GM19025 (cell line): ENCODE measurements around the gene TBC1D2.

Experiments
- ATAC-seq: cut with Tn5 transposase; IDR thresholded peaks from one replicate; pipeline ENCODE4 v1.9.1; 2021; ENCODE audit warnings: mild to moderate bottlenecking, low read depth, moderate library complexity; ENCODE audit not compliant: unreplicated experiment

Gene TBC1D2

DNA sequence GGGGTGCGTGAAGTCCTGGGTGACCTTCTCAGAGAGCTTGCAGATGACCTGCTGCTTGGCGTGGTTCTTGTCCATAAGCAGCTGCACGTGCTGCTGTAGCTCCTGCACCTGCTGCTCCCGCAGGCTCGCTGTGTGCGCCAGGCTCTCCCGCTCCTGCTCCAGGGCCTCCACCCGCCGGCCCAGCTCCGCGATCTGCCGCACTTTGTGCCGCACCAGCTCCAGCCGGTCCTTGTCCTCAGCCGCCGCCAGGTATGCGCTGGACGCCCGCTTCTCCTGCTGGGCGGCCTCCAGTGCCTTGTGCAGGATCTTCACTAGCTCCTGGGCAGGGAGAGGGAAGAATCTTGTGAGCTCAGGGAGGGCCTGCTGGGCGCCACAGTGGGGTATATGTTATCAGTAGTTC is 34.5 kb downstream of the TBC1D2 start:
- no peak for ATAC-seq

DNA sequence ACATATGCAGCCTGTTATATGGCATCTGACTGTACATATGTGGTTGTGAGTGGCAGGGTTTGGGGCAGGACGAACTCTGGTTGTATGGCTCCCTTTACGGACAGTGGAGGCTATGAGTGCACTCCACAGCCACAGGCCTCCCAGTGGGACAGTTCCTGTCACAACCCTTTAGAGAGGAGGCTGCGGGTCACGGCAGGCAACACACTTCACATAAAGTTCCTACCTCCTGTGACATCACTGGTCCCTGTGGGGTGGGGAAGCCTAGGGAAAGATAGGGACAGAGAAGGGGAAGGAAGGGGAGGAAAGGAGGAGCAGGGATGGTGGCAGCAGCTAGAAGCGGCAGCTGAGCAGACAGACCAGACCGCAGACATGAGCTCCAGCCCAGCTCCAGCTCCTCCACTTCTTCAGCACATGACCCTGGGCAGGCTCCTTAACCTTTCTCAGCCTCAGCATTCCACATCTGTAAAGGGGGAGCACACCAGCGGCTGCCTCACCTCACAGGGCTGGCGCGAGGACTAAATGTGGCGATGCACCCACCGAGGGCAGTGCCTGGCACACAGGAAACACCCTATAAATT is 35.6 kb downstream of the TBC1D2 start:
- ATAC-seq = no peak

DNA sequence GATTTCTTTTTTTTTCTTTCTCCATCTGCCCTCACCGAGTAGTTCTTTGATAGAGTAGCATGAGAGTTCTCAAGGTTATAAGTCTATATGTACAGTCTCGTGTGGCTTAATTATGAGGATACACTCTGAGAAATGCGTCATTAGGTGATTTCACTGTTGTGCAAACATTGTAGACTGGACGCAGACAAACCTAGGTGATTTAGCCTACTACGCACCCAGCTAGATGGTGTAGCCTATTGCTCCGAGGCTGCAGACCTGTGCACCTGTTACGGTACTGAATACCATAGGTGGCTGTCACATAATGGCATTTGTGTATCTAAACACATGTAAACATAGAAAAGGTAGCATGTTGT is 36.1 kb downstream of the TBC1D2 start:
- no peak for ATAC-seq

DNA sequence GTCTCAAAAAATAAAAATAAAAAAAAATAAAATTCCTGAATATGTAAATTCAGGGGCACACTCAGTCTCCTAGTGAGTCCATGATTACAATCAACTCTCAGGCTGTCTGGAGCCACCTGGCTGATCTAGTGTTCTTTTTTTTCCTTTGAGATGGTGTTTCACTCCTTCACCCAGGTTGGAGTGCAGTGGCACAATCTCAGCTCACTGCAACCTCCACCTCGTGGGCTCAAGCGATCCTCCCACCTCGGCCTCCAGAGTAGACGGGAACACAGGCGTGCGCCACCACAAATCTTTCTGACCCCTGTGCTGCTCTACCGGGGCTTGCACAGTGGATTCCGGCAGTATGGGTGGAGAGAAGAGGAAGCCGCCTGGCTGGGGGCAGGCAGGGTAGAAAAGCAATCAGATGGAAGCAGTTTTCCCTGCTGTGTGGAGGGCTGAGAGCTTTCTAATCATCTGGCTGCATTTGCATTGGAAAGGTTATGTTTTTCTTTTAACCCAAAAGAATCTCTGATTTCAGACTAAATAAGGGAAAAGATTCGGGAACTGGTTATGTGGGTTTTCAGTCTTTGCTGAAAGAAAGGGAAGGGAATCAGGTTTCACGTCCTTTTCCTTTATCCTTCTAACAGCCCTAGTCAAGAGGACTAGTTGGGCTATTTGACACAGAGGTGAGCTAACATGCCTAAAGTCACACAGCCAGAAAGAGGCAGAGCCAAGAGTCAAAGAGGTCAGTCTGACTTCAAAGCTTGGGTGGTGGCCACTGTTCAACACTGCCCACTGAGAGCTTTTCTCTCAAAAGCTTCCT is 36.7 kb downstream of the TBC1D2 start:
- ATAC-seq = no peak

DNA sequence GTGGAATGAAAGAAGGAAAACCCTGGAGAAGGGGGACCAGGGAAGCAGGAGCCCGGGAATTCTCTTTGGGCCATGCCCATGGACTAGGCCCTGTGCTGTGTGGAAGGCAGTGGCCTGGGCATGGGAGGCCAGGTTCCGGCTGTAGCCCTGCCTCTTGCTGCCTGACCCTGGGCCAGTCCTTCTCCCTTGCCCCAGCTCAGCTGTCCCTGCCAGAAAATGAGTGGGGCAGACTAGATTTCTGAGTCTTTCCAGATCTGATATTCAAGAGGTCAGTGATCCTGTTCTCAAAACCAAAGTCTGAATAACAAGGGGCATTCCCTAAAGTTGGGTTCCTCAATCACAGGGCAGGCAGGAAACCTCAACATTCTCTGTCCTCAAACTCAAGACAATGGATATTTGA is 38.2 kb downstream of the TBC1D2 start:
- ATAC-seq = no peak

DNA sequence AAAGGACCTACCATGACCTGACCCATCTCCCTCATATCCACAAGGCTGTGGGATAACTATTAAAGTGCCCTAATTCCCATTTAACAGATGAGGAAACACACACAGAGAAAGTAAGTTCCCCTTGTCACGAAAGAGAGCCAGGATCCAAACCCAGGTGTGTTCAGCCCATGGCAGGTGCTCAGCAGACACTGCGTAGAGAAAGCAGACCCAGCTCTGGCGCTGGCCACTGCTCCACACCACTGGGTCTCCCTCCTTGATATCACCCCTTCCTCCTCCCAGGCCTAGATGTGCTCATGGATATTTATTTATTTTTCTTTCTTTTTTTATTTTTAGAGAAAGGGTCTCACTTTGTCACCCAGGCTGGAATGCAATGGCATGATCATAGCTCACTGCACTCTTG is 39.1 kb downstream of the TBC1D2 start:
- ATAC-seq = no peak

DNA sequence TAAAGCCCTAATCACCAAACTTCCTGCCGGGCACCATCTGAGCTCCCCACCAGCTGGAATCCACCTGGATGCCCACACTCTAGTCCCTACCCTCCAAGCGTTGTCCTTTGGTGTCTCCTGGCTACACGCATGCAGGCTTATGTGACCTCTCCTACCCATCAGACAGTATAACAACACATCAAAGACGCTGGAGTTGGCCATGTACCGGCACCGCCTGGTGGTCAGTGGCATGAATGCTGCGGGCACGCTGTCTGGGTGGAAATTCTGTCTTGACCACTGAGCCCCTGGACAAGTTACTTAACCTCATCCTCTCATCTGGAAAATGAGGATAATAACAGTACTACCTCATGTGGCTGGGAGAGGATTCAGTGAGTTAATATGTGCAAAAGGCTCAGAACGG is 39.6 kb downstream of the TBC1D2 start:
- no peak for ATAC-seq

DNA sequence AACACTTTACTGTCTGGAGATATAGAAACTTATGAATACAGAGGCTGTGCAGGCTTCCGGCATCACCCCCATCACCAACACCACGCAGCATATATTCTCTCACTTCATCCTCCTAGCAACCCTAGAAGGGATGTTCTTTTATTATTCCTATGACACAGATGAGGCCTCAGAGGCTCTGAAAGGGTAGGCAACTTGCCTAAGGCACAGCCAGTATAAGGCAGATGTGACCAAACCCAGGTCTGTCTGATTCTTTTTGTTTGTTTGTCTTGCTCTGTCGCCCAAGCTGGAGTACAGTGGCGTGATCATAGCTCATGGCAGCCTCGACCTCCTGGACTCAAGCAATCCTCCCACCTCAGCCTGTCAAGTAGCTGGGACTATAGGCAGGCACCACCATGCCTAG is 40.2 kb downstream of the TBC1D2 start:
- ATAC-seq = no peak

DNA sequence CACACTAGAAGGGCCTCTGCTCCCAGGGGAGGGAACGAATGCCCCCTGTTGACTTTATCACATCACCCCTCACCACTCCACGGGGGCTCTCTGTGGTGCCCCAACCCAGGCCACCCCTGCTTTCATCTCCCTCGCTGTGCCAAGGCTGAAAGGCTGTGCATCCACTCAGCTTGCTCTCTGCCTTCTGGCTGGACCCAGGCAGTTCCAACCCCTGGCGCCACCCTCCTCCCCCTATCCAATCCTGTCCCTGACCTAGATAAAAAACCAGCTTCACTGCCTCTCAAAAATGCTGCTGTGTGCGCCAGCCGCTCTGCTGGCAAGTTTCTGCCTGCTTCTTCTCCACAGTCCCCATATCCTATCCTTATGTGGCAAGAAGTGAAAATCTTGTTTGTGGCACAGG is 40.6 kb downstream of the TBC1D2 start:
- ATAC-seq = no peak

DNA sequence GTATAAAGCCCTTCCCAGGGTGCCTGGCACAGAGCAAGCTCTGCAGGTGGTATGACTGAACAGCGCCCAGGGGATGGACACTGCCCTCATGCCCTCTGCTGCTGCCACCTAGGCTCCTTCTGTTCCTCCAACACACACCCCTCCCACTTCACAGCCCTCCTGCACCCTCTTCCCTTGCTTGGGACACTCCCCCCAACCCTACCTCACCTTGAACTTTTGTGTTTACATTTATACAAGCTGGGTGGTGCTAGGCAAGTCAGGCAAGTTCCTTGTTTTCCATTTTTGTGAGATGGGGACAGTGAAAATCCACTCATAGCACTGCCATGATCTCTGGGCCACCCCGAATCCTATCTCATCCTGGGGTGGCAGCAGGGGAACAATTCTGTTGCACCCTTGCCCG is 44.2 kb downstream of the TBC1D2 start:
- ATAC-seq = no peak

DNA sequence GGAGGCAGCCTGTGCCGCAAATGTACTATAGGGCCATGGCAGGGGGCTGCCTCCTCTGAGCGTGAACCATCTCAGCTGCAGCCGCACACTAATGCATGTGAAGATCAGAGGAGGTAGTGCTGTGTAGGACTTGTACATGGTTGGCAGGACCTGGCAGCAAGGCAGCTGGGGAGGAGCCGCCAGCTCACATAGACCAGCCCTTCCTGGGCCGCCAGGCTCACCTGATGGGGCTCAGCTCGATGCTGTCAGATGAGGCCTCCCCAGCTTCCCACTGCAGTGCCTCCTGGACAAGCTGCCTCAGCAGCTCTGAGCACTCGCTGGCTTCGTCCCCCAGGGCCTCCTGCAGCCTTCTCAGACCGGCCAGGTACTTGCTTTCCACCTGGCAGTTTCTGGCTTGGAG is 45.0 kb downstream of the TBC1D2 start:
- ATAC-seq = no peak

DNA sequence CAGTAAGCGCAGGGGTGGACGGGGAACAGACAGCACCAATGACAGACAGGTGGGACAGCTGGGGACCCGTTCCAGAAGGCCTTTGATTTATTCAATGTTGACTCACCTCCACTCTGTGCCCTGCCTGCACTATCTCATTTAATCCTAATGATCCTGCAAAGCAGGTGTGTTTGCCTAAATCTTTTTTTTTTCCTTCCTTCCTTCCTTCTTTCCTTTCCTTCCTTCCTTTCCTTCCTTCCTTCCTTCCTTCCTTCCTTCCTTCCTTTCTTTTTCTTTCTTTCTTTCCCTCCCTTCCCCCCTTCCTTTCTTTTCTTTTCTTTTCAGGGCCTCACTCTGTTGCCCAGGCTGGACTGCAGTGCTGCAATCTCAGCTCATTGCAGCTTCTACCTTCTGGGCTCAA is 45.9 kb downstream of the TBC1D2 start:
- no peak for ATAC-seq

DNA sequence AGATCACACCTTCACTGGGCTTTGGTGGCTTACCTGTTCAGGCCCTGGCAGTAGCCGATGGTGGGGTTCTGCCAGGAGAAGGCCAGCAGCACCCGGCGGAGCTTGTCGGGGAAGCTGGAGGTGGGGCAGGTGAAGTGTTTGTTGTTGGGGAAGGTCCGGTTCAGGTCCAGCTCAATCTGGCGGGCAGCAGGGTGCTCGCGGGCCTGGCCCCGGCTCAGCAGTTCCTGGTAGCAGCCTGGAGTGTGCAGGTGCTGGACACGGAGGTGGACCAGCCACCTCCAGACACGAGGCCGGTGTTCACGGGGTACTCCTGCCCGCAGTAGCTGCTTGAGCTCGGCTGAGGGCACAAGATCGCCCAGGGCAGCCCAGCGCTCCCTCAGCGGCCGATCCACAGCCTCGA is 46.8 kb downstream of the TBC1D2 start:
- no peak for ATAC-seq

DNA sequence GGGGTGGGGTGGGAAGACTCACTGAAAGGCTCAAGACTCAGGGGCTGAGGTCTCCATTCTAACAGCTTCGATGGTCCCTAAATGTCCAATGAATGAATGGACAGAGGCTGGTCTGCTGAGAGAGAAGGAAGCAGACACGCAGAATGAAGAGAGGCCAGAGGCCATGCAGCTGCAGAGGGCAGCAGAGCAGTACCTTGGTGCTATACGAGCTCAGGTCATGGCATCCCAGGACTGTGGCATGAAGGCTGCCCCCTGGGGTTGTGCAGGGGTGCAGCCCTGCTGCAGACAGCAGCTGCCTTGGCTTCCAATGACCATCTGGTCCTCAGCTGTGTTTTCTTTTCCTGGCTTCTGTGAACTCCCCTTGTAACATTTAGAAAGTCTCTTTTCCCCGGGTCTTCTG is 47.8 kb downstream of the TBC1D2 start:
- no peak for ATAC-seq

DNA sequence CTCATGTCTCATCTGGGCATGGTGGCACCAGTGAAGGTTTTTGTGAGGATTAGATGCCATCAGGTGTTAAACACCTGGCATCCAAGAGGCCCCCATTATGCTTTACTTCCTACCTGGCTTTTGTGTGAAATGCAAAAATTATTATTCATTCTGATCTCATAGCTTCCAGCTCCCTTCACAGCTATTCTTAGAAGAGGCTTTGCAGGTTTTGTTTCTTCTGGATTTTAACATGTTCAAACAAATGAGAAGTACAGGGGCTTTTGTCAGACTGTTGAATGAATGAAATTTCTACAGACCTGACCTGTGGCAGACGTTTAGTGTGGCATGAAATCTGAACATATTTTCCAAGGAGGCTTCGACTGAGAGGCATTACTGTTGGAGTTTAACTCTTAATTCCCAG is 48.7 kb downstream of the TBC1D2 start:
- ATAC-seq = no peak

DNA sequence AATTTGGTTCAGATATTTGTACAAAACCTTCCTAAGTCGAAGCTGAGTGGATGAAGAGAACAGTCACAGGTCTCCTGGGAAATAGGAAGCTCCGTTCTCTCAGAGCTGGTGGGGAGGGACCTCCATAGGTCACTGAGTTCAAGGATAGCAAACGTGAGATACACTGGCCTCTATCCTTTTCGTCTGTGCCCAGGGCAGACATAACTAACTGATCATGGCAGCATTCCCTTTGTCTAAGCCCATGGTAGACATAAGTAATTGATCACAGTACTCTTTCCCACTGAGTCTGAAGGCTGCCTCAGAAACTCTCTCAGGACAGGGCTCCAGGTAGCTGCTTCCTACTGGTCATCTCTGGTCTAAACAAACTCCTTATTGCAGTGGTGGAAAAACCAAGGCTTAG is 50.8 kb downstream of the TBC1D2 start:
- ATAC-seq = no peak

DNA sequence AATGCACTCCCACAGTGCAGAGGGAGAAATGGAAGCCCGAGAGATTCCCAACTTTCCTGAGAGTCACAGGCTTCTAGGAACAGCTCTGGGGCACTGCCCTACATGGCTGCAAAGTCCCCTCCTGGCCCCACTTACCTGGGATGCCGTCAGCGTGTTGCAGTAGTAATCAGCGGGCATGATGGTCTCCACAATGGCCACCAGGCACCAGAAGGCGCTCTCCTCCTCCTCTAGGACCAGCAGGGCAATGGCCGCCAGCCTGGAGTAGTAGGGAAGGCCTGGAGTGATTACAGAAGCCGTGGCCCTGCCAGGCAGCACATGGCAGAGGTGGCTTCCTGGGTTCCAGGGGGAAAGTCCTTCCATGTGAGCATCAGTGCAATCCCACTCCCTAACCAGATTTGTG is 52.3 kb downstream of the TBC1D2 start:
- no peak for ATAC-seq

DNA sequence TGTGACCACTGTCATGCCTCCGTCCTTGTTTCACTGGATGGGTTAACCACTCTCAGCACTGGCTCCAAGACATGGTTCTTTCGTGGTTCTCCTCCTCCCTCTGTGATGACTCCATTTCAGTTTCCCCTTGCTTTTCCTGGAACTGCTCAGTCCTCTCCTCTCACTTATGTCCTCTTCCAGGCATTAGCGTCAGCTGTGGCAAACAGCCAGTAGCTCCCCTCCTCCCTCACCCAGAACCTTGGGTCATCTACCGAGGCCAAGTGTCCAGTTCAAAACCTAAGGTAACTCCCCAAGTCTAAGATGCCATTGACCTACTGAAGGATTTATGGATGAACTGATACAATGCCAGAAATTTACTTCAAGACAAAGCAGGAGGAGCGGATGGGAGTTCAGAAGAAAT is 53.2 kb downstream of the TBC1D2 start:
- no peak for ATAC-seq

DNA sequence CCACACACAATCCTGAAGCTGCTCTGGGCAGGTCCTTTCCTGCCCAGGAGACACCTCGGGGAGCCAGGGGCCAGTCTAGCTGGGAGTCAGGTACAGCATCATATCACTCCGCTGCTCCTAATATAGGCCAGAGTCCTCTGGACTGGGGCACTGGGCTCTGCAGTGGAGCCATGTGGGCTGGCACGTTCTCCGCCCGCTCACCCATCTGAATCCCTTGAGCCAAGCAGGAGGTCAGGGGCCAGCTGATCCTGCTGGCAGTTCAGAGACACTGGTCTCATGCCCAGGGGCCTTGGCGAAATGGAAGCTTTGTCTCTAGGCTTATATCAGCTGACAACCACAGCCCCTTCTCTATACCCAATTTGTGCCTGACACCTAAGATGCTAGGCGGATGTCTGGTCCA is 53.7 kb downstream of the TBC1D2 start:
- no peak for ATAC-seq

DNA sequence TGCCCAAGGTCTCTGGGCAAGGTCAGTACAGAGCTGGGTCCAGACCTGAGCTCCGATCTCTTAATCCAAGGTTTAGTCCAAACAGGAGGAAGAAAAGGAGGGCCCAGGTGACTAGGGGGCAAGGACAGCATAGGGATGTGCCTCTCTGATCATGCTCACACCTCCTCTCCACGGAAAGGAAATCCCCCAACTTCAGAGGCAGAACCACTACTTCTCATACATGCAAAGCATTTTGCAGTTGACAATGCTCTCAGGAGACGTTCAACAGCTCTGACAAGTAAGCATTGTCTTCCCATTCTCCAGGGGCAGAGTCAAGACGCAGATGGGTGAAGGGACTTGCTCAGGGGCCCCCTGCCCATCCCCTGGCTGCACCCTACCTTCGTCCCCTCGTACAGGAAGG is 54.3 kb downstream of the TBC1D2 start:
- ATAC-seq = no peak

DNA sequence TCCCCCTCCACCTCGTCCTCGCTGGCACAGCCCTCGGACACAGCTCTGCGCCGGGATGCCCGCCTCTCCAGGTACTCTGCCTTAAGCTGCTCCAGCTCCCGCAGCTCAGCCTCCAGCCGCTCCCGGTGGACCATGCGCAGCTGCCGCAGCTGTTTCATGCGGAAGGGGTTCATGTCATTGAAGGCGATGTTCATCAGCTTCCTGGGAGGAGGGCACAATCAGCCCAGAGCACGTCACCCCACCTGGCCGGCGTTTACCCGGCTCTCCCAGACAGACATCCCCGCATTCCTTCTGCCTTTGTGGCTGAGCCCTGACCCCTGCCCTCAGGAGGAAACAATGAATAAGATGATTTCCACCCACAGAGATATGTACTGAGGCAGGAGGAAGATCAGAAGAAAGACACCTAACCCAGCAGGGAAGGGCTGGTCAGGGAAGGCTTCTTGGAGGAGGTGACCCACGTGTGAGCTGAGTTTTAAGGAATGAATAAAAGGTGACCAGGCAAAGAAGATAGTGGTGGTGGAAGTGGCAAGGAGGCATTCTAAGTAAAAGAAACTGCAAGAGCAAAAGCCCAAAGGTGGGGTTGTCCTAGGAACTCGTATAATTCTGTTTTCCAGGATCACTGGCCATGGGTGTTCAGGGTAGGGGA is 55.9 kb downstream of the TBC1D2 start:
- no peak for ATAC-seq

DNA sequence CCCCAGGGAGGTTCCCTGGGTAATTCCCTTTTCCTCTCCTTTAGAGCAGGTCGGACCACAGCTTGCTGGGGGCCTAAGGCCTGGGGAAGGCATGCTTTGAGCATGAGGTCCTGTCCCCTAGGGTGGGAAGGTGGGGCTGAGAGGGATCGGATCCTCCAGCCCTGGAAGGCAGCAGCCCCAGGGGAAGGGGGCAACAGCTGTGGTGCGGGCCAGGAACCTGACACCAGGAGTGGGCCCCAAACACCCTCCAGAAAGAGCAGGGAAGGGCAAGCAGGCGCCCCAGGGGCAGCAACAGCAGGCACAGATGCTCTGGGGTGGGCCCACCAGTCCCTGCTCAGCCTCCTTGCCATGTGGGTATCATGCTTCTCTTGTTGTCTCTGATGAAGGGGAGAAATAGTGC is 59.8 kb downstream of the TBC1D2 start:
- no peak for ATAC-seq
